ENCODE measurements around the gene RBPJL.
A peak's percentile ranks its signal among the peaks of the same experiment; 100 is the strongest.

The RBPJL gene, protein sequence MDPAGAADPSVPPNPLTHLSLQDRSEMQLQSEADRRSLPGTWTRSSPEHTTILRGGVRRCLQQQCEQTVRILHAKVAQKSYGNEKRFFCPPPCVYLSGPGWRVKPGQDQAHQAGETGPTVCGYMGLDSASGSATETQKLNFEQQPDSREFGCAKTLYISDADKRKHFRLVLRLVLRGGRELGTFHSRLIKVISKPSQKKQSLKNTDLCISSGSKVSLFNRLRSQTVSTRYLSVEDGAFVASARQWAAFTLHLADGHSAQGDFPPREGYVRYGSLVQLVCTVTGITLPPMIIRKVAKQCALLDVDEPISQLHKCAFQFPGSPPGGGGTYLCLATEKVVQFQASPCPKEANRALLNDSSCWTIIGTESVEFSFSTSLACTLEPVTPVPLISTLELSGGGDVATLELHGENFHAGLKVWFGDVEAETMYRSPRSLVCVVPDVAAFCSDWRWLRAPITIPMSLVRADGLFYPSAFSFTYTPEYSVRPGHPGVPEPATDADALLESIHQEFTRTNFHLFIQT

DNA sequence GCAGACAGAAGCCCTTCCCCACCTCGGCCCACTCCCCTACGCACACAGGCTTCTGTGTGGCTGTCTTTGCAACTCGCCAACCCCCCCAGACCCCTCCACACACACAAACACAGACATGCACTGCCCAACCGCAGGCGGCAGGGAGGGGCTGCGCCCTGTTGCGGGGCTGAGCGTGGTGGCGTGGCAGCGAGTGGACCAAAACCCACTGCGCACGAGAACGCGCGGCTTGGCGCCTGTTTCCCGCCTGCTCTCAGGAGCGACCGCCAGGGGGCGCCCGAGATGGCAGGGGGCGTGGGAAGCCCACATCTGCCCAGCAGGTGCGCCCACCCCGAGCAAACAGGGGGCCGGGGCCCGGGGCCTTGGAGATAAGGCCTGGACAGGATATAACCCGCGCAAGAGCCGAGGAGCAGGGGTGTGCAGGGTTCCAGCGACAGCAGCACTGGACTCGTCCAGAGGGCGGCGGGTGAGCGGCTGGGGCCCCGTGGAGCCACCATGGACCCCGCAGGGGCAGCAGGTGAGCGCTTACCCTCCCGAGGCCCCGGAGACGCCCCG is at the start of gene RBPJL:
Gene RBPJL, plus strand, starts transcription at position 410 of the 552 bp plus-strand sequence. Its CDS starts 83 bp downstream, at position 493.
- peak; percentile 58 for DNase-seq

DNA sequence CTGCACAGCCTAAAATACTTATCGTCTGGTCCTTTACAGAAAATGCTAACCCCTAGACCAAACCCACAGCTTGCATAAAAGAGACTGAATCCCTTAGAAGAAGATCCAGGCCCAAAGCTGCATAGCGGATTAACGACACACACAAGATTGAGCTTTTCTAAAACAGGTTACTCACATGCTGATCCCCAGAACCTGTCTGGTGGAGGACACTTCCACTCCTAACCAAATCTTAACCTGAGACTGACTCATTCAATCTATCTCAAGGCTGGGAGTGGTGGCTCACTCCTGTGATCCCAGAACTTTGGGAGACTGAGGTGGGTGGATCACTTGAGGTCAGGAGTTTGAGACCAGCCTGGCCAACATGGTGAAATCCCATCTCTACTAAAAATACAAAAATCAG is 49.5 kb upstream of the RBPJL start:
- DNase-seq: no peak

DNA sequence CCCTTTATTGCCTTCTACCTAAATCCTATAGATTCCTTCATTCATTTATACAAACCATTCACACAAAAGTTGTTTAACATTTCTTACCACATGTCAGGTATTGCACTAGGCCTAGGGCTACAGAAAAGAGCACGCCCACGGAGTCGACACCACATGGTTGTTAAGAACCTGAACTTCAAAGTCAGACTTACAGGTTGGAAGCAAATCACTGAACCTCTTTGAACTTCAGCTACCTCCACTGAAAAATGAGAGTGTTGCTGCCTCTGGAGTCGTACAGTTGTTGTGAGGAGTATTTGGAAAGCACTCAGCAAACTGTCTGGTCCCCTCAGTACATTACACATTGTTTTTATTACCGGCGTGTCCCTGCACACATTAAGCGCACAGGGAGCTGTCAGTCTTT is 48.9 kb upstream of the RBPJL start:
- DNase-seq: no peak

DNA sequence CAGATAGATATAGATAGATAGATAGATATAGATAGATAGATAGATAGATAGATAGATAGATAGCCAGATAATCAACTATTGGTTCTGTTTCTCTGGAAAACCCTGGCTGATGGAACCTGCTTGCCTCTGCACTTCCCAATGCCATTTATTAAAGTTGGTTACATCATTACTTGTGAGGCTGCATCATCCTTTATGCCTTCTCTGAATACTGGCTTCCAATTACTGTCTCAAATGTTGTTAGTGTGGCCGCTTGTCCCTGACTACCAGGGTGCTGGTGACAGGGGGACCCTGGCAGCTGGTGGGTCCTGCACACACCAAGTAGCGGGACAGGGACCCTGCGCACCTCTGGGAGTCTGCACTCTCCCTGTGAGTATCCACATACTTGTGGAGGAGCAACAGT is 48.4 kb upstream of the RBPJL start:
- no peak for DNase-seq

DNA sequence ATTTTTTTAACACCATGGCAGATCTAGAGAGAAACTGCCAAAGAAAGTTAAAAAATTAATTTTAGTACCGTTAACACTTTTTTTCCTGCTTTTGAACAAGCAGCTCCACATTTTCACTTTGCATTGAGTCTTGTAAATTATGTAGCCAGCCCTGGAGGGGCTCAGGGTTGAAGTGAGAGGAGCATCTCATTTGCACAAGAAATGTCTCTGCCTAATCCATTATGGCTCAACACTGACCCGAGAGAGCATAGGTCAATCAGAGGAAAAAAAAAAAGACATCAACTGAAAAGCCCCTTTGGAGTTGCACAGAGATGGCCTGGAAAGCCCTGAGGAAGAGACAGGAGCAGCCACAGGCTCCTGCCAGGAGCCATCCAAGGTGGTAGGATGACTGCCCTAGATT is 48.0 kb upstream of the RBPJL start:
- DNase-seq: no peak

DNA sequence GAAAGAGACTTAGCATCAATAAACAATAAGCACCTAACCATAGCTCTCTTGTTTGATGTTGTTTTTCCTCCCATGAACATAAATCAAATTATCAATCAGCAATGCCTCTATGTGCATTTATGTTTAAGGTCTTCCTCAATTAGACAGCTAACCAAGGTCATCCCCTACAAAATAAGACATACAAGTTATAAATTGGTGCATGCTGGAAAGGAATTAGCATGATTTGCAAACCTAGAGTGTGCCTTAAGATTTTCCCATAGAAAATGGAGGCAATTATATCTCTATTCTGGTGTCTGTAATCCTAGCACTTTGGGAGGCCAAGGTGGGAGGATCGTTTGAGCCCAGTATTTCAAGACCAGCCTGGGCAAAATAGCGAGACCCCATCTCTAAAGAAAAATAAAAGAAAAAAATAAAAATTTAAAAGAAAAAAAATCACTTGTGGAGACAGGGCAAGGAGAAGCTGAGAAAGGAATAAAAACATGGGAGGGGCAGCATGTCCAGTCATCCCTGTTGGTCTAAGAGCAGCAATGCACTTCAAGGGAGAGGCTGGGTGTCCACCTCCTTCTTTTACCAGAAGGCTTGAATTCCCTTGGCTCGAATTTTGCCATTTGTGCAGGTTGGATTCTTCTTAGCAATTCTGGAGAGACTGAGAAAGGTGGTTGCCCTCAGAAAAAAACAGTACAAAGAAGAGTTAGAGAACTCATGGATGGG is 42.9 kb upstream of the RBPJL start:
- DNase-seq: no peak

DNA sequence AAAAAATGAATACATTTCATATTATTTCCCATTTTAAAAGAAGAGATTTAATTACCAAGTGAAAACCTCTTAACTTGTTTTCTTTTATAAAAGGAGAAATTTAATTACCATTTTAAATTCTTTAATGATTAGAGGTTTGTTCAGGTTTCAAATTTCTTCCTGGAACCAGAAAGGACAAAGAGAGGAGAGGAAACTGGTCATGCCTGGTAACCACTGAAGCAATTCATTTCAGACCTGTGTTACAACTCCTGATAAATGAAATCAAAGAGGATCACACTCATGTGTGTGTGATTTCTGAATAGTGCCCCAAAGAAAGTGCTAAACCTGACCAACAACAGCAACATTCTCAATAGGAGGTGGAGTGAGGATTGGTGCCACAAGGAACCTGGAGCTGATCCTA is 39.7 kb upstream of the RBPJL start:
- no peak for DNase-seq

DNA sequence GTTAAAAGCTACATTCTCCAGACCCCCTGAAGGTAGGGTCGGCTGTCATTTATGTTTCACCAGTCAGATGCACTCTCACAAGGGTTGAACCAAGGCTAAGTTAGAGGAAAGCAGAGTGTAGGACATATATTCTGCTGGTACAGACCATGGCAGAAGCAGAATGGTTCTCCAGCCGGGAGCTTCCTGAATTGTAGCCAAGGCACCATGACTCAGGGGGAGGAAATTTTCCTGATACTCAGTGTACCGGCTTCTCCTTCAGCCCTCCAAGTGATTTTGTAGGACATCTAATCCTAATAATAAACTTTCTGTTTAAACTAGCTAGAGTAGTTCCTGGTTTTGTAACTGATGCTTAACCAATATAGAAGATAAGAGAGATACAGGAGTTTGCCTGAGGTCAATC is 38.1 kb upstream of the RBPJL start:
- no peak for DNase-seq

DNA sequence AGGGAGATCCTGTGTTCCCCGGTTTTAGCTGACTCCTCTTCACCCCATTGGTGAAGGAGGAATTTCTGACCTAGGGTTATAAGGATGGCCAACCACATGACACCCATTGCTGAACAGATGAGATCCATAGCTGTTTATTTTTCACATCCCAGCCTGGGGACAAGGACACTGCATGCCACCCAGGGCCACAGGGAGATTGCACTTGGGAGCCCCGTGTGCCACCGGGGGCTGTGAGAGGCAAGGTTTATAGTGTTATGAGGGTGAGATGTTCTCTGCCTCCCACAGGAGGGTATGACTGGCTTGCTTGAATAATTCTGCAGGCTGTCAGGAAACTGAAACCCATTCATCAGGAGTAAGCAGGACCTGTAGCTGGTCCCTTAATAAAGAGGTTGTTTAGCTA is 37.6 kb upstream of the RBPJL start:
- no peak for DNase-seq

DNA sequence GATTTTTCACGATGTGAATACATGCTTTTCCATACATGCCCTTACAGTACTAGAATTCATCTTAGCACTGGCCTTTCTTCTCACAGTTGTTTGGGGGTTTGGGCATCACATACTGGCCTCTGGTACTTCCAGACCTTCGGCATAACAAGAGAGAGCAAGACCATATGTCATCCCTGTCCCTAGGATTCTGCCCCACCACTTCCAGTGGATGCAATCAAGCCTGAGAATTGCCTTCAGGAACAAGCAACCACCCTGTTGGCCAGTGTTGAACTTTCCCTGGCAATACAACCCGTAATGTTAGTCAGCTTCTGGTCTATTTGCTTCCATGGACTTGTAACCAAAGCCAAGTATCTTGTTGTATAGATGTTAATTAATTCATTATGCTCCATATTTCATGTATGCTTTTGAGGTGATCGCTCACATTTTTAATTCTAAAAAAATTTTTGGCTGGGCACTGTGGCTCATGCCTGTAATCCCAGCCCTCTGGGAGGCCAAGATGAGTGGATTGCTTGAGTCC is 36.8 kb upstream of the RBPJL start:
- DNase-seq: no peak

DNA sequence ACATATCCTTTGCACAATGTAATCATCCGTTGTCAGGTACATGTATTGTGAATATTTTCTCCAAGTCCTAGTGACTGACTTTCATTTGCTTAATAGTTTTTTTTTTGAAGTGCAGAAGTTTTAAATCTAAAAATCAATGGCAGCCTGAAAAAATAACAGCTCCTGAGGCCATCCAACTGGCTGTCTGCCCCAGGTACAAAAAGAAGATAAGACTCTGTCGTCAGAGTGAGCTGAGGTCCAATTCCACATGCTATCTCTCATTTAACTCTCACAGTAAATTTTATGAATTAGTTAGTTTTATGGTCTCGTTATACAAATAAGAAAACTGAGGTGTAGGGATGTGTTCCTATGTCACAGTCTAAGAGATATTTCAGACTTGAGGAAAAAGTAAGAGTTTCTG is 31.3 kb upstream of the RBPJL start:
- no peak for DNase-seq

DNA sequence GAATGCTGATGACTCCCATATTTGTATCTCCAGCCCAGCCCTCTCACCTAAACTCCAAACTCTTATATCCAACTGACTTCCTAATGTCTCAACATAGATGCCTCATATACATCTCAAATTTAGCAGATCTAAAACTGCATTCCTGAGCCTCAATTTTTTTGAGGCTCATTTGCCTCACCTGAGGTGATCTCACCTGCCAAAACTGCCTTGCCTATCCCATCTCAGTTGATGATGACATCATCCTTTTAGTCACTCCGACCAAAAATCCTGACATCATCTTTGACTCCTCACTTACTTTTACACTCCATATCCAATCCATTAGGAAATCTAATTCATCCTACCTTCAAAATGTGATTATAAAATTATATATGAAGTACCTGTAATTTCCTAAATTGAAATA is 26.6 kb upstream of the RBPJL start:
- no peak for DNase-seq

DNA sequence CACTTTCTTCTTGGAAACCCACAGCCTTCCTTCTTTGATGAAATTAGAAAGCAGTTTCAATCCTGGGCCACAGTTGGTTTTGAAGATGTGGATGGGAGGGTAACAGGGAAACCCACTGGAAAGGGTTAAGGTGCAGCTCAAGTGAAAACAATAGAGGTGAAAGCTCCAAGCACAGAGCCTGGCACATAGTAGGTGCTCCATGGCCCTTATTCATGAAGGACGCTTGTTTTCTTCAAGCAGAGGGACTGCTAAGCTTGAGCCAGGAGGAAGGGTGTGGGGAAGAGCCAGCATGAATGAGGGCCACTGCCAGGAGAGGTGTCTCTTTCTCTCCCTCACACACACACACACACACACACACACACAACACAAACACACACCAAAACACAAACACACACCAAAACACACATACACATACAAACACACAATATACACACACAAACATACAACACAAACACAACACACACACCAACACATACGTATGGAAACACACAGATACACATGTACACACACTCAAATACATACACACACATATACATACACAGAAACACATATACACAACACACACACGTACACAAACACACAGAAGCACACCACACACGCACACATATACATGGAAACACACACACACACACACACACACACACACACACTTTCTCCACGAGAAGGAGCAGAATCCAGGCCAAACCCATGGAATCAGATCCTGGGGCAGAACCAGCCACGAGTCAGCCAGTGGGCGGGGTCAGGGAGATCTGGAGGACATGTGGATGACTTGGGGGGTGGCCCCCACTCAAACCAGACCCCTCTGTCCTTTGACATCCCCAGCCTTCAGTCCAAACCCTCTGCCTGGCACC is 23.7 kb upstream of the RBPJL start:
- no peak for DNase-seq

DNA sequence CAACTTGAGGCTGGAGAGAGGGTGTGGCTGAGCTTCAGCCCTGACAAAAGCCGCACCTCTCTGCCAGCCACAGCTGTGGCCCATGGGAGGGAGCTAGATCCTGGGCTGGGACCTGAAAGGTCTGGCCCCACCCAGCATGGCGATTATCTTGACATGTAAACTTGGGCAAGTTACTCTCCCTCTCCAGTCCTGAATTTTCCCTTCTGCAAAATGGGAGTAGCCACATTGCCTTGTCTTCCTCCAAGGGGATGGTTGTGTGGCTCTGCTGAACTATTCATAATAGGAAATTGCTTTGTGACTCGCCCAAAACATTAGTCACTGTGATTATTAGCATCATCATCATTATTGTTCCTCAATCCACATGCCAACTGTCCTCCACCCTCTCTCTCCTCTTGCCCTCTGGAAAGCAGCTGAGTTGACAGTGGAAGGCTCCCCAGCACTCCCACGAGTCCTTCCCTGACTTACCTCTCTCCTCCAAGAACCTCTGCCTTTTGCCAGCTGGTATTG is 23.0 kb upstream of the RBPJL start:
- no peak for DNase-seq

DNA sequence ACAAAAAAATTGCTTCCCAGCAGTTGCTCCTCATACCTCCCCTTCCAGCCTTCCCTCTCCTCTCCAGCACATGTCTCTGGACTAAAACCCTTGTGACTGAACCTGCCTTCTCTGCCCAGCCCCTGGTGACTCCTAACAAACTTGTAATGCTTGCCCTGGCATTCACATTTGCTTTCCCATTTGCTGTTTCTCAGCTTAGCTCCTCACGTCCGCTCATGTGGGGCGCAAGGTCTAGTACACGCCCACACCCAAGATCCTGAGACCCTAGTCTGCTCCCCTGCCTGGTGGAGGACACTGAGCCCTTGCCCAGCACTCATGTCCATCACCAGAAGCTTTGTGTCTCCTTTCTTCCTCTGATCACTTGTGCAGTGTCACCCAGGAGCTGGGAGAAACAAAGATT is 18.3 kb upstream of the RBPJL start:
- no peak for DNase-seq

DNA sequence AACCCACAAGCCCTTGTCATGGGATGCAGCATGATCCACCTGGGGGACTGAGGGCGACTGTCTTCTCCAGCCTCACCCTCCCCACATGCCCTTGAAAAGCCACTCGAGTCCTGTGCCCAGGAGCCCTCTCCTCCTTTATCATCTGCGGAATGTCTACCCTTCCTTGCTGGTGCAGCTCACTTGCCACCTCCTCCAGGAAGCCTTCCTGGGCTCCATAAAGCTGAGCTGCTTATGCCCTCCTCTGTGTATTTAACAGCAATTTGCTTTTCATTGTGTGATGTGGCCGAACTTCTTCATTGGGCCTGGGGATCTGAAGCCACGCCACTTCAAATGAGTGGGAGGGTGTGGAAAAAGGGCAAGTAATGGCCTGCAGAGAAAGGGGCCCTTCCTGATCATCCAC is 17.8 kb upstream of the RBPJL start:
- DNase-seq: no peak

DNA sequence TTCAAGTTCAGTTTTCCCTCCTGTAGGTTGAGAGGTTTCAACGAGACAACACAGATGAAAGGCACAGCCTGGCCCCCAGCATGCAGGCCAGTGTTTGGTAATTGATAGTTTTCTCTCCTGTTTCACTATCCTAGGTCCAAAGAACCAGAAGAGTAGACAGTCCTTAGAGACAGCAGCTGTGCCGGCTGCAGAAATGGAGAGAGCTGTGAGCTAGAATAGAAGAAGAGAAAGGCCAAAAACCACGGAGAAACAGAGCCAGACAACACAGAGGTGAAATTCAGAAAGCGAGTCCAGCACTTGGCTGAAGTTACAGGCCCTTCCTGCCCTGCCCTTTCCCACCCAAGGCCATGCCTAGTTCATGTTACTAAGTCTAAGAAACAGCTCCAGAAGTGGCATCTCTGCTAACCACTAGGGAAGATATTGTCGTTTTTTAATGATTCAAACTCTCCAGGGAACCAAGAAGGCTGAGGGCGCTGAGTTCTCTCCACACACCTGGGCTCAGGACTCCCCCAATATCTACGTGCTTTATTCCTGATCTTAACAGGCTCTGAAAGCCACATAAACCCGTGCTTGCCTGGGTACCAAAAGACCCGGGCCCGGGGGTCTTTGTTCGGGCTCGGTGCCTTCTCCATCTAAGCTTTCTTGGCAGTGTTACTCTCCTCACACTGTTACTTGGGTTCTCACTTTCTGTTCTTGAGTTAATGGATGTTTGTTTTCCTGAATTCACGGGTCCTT is 16.5 kb upstream of the RBPJL start:
- no peak for DNase-seq

DNA sequence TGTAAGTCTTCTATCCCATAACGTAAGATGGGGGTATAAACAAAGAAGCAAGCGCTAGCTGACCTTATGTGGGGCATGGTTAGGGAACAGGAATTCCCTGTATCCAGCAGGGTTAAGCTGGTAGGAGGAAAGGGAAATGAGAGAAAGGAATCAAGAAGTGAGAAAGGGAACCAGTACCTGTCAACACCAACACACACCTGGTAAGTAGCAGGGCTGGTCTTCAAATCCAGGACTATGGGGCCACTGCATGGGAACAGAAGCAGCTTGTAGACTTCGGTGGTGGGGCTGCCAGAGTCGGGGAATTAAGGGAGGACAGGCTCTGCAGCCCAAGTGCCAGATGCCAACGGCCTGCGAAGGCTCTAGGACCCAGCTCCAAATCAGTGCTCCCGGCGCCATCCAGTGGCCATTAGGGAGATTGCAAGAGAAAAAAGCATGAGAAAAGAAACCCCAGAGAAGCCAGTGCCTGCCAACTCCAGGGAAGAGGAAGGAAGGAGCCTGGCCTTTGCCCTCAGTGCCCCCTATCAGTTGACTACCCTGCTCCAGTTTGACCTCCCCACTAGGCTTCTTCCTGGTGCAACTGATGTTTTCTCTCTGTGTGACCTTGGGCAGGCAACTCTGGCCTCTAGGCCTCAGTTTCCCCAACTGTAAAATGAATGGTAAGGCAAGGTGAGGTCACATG is 15.8 kb upstream of the RBPJL start:
- DNase-seq: peak; percentile 80

DNA sequence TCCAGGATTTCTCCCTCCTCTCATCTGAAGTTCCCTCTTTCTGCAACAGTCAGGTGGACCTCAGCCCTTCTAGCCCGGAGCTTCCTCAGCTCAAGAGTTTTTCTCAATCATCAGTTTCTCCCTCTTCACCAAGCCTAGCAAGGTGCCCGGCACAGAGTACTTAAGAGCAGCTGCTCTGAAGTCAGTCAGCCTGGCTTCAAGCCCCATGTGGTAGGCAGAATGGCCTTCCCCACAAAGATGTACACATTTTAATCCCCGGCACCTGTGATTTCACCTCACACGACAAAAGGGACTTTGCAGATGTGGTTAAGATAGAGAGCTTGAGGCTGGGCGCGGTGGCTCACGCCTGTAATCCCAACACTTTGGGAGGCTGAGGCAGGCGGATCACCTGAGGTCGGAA is 15.1 kb upstream of the RBPJL start:
- DNase-seq: no peak

DNA sequence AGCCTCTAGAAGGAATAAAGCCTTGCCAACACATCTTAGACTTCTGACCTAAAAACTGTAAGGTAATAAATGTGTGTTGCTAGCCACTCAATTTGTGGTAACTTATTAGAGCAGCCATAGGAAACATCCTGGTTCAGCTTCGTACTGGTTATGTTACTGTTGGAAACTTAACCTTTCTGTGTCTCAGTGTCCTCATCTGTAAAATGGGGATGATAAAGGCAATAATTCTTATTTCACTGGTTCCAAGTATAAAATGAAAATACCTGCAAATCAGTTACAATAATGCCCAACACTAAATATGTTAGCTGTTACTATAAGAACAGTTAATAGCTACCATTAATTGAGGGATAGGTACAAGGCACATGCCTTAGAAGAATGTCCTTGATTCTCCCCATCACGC is 14.3 kb upstream of the RBPJL start:
- DNase-seq: no peak

All from activated CD4-positive, alpha-beta T cell treated with anti-CD3 and anti-CD28 coated beads, Interleukin-10, Interleukin-2, amounts not matched to agents 100 ng/mL and 50 ng/mL, durations not matched to agents 16 hours and 8 hours (primary cell).